ENCODE results near the gene CELF4.

Gene CELF4

DNA sequence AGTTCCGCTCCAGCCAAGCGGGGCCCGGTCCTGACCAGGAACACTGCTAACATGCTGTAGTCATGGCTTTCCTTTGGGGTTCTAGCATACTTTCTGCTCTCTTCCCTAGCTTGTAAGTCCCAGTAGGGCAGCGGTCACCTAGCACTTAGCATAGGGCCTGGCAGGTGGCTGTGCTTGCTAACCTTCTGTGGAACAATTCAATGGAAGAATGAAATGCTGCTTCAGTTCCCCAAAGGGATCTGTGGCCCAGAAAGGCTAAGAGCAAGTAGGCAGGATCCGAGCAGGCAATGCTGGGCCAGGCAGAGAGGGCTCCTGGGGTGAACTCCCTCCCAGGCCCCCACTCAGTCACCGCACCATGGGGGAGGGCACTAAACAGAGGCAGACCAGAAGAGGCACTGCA lies 266.8 kb downstream of the CELF4 start:
- Histone ChIP-seq H3K9me2 (replicated peaks; ENCODE audit: control insufficient read depth, low read length) (no peaks in the 10 kb centered on the region), H3K36me3 (ENCODE audit: control insufficient read depth, low read length) (no peaks in the 10 kb centered on the region), H3K9me3 (ENCODE audit: control insufficient read depth, insufficient read depth, low read length) (no peaks in the 10 kb centered on the region), H3K4me1 (ENCODE audit: control insufficient read depth, low read length) (no peaks in the 10 kb centered on the region), H3F3A (ENCODE audit: control insufficient read depth, insufficient read depth) (no peaks in the 10 kb centered on the region), H3K4me3 (ENCODE audit: low read length) (no peak overlapping the region), H4K20me1 (ENCODE audit: control insufficient read depth, insufficient read depth, low read depth, low read length) (no peaks in the 10 kb centered on the region), H3K4me2 (ENCODE audit: low read length) (no peak overlapping the region), H3K79me2 (ENCODE audit: control insufficient read depth, low read length) (no peaks in the 10 kb centered on the region), H3K27me3 (ENCODE audit: control insufficient read depth, low read length) (no peaks in the 10 kb centered on the region), H3K27ac (ENCODE audit: low read depth, low read length) (no peak overlapping the region)
- TF ChIP-seq, protein P1, sequence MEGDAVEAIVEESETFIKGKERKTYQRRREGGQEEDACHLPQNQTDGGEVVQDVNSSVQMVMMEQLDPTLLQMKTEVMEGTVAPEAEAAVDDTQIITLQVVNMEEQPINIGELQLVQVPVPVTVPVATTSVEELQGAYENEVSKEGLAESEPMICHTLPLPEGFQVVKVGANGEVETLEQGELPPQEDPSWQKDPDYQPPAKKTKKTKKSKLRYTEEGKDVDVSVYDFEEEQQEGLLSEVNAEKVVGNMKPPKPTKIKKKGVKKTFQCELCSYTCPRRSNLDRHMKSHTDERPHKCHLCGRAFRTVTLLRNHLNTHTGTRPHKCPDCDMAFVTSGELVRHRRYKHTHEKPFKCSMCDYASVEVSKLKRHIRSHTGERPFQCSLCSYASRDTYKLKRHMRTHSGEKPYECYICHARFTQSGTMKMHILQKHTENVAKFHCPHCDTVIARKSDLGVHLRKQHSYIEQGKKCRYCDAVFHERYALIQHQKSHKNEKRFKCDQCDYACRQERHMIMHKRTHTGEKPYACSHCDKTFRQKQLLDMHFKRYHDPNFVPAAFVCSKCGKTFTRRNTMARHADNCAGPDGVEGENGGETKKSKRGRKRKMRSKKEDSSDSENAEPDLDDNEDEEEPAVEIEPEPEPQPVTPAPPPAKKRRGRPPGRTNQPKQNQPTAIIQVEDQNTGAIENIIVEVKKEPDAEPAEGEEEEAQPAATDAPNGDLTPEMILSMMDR (IDR thresholded peaks at IDR 0.05; ENCODE audit: low read depth, low read length, poor library complexity, severe bottlenecking): no peak
- no peak for TF ChIP-seq EZH2phosphoT487 (IDR thresholded peaks at IDR 0.05; ENCODE audit: borderline replicate concordance, low read length)

DNA sequence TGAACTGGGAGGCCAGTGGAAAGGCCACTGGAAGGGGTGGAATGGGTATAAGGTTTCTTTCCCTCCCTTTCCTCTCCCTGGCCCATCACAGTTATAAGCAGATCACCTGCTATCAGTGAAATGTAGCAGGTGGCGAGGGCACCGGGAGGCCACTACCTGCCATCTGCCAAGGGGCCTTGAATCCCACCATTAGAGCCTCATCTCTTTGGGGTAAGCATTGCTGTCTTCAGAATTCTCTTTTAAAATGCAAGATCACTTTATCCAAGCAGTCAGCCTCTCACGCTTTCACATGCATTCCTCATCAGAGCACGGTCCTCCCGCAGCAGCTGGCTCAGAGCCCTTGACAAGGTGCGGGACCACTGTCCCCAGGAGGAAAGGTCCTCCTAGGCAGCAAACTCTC lies 268.5 kb downstream of the CELF4 start:
- Histone ChIP-seq H3K4me2 (ENCODE audit: low read length) (no peak overlapping the region), H3K36me3 (ENCODE audit: control insufficient read depth, low read length) (no peaks in the 10 kb centered on the region), H4K20me1 (ENCODE audit: control insufficient read depth, insufficient read depth, low read depth, low read length) (no peaks in the 10 kb centered on the region), H3K27ac (ENCODE audit: low read depth, low read length) (no peak overlapping the region), H3K9me3 (ENCODE audit: control insufficient read depth, insufficient read depth, low read length) (no peaks in the 10 kb centered on the region), H3K4me3 (ENCODE audit: low read length) (no peak overlapping the region), H3K79me2 (ENCODE audit: control insufficient read depth, low read length) (no peaks in the 10 kb centered on the region), H3F3A (ENCODE audit: control insufficient read depth, insufficient read depth) (no peaks in the 10 kb centered on the region), H3K27me3 (ENCODE audit: control insufficient read depth, low read length) (no peaks in the 10 kb centered on the region), H3K9me2 (replicated peaks; ENCODE audit: control insufficient read depth, low read length) (no peaks in the 10 kb centered on the region), H3K4me1 (ENCODE audit: control insufficient read depth, low read length) (no peaks in the 10 kb centered on the region)
- TF ChIP-seq, protein P1 (IDR thresholded peaks at IDR 0.05; ENCODE audit: low read depth, low read length, poor library complexity, severe bottlenecking): no peak
- TF ChIP-seq EZH2phosphoT487 (IDR thresholded peaks at IDR 0.05; ENCODE audit: borderline replicate concordance, low read length): no peak

DNA sequence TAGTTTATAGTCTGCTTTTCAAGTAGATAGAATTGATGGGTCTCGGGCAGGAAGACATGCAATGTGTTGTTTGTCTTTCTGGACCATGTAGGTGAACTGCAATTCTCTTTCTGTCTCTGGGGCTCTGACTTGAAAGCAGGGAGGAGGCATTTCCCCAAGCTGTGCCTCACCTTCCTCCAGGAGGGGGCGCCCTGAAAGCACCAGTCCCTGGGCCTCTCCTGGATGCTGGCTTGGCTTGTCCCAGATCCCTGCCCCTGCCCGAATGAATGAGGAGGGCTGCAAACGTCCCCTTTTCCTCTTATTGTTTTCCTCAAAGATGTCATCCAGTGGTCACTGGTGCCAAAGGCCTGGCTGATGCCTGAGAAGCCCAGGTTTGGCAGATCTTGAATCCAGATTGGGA lies 270.6 kb downstream of the CELF4 start:
- H3K4me3 ChIP-seq (ENCODE audit: low read length): no peak overlapping the region
- H3K9me3 ChIP-seq (ENCODE audit: control insufficient read depth, insufficient read depth, low read length): no peaks in the 10 kb centered on the region
- TF ChIP-seq, protein P1 (IDR thresholded peaks at IDR 0.05; ENCODE audit: low read depth, low read length, poor library complexity, severe bottlenecking): peak; percentile 70
- TF ChIP-seq EZH2phosphoT487 (IDR thresholded peaks at IDR 0.05; ENCODE audit: borderline replicate concordance, low read length): no peak
- no peak overlapping the region for H3K4me2 ChIP-seq (ENCODE audit: low read length)
- H3K9me2 ChIP-seq (replicated peaks; ENCODE audit: control insufficient read depth, low read length): no peaks in the 10 kb centered on the region
- H3K27me3 ChIP-seq (ENCODE audit: control insufficient read depth, low read length): no peaks in the 10 kb centered on the region
- no peak overlapping the region for H3K27ac ChIP-seq (ENCODE audit: low read depth, low read length)
- no peaks in the 10 kb centered on the region for H3K4me1 ChIP-seq (ENCODE audit: control insufficient read depth, low read length)
- H4K20me1 ChIP-seq (ENCODE audit: control insufficient read depth, insufficient read depth, low read depth, low read length): no peaks in the 10 kb centered on the region
- H3K36me3 ChIP-seq (ENCODE audit: control insufficient read depth, low read length): no peaks in the 10 kb centered on the region
- no peaks in the 10 kb centered on the region for H3F3A ChIP-seq (ENCODE audit: control insufficient read depth, insufficient read depth)
- H3K79me2 ChIP-seq (ENCODE audit: control insufficient read depth, low read length): no peaks in the 10 kb centered on the region

DNA sequence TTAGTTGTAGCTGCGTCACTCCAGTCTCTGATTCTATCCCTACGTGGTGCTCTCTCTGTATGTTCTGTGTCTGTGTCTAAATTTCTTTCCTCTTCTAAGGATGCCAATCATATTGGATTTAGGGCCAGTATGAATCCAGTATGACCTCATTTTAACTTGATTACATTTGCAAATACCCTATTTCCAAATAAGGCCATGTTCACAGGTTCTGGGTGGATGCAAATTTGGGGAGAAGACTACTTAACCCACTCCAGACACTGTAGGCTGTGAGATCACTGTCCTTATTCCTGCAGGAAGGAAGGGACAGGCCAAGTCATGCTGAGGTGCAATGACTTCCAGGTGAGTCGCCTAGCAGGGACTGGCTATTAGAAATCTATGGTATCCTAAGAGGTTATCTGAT lies 272.2 kb downstream of the CELF4 start:
- Histone ChIP-seq H3K4me1 (ENCODE audit: control insufficient read depth, low read length) (no peaks in the 10 kb centered on the region), H3K36me3 (ENCODE audit: control insufficient read depth, low read length) (no peaks in the 10 kb centered on the region), H3K9me3 (ENCODE audit: control insufficient read depth, insufficient read depth, low read length) (no peaks in the 10 kb centered on the region), H3K27me3 (ENCODE audit: control insufficient read depth, low read length) (no peaks in the 10 kb centered on the region), H3K79me2 (ENCODE audit: control insufficient read depth, low read length) (no peaks in the 10 kb centered on the region), H3K4me3 (ENCODE audit: low read length) (no peak overlapping the region), H3F3A (ENCODE audit: control insufficient read depth, insufficient read depth) (no peaks in the 10 kb centered on the region), H3K27ac (ENCODE audit: low read depth, low read length) (no peak overlapping the region), H3K4me2 (ENCODE audit: low read length) (no peak overlapping the region), H4K20me1 (ENCODE audit: control insufficient read depth, insufficient read depth, low read depth, low read length) (no peaks in the 10 kb centered on the region), H3K9me2 (replicated peaks; ENCODE audit: control insufficient read depth, low read length) (no peaks in the 10 kb centered on the region)
- TF ChIP-seq, protein P1 (IDR thresholded peaks at IDR 0.05; ENCODE audit: low read depth, low read length, poor library complexity, severe bottlenecking): no peak
- TF ChIP-seq EZH2phosphoT487 (IDR thresholded peaks at IDR 0.05; ENCODE audit: borderline replicate concordance, low read length): no peak
